Epithelial cell of prostate (primary cell): ENCODE data around the gene EML1.
A peak's percentile ranks its signal among the peaks of the same experiment; 100 is the strongest.

Source experiments
- DNase-seq: peaks from one replicate; pipeline ENCODE4 v3.0.0-alpha.2; 2011; ENCODE audit warnings: low read depth, low spot score
- H3K27ac ChIP-seq: fragments of 450-650 bp; 2 replicates; pipeline ENCODE4 v1.5.1; 2017; ENCODE audit warnings: mild to moderate bottlenecking

Gene EML1

DNA sequence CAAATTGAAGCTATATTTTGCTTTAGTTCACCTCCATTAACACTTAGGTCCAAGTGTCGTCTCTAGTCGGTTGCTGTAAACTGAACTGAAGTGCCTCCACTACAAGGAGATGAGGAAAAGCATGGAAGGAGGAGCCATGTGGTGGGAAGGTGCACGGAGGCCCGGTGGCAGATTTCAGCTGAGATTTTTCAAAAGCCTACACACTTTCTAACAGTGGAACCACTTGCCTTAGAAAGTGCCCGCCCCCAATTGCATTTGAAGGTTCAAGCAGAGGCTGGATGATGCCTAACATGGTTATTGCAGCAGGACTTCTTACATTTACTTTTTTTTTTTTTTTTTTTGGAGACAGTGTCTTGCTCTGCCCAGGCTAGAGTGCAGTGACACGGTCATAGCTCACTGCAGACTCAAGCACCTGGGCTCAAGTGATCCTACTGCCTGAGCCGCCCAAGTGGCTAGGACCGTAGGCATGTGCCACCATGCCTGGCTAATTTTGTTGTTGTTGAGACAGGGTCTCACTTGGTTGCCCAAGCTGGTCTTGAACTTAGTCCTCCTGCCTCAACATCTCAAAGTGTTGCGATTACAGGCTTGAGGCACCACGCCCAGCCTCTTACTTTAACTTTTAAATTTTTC lies 27.6 kb downstream of the EML1 start:
- no peak for DNase-seq

DNA sequence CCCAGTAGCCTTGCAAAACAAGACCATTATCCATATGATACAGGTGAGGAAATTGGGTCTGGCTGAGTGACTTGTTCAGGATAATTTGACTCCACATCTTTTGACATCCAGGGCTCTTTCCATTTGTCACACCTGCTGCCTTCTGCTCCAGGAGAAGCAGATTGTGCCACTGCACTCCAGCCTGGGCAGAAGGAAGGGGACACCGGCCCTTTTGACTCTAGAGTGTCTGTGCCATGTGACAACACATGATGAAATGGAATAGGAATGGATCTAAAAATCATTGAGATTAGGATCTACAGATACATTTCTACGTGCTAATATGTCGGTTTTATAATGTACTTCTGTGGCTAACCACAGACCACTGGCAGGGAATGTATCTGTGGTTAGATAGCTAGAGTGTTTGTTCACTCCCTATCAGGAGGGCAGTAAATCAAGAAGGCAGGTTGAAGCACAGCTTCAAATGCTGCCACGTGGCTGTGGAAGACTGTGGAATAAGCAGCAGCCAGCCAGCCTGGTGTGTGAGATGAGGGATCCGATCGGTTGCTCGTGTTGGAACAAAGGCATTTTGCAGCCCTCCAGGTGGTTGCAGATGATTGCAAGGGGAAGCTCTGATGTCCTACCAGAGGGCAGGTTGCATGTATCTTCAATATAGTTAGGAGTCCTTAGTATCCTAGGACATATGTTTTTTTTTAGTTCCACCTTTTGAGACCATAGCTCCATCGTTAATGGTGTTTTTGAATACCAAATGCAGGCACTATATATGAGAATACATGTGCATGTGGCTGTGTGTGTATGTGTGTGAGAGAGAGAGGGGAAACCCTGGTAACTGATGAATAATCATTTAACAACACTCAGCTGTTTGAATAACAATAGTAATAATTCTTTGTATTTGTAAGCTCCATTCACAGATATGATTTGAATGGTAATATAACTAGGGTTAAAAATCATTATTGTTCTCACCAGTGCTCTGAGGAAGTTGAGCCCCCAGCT lies 28.6 kb downstream of the EML1 start:
- H3K27ac ChIP-seq: no peak overlapping the region
- peak; percentile 63 for DNase-seq

More for the DNA sequence above, 27.6 kb downstream of the EML1 start:
- no peak overlapping the region for H3K27ac ChIP-seq

DNA sequence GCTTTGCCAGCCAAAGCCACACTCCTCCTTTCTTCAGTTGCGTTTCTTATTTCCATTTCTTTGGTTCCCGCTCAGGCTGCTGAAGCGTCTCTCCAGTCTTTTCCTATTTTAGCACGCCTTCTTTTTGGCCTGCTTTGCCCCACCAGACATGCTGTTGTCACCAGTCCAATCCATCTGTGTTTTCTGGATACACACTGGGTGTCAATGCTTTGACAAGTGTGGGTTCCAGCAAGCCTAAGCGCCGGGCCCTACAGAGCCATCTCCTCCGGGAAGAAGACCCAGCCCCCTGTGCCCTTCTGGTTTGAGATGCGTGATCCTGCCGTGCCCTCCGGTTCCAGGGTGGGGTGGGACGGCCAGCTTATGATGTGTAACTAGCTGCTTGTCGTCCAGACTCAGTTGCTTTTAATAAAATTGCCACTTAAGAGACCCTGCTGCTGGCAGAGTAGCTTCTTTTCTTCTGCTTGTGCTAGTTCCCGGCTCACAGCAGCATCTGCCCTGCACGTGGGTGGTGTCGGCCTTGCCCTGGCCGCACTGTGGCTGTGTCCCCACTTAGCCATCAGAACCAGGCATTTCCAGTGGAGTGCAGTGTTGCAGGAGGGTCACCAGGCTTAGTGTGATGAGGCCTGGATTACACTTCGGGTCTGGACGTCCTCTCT lies 29.7 kb downstream of the EML1 start:
- DNase-seq: no peak
- H3K27ac ChIP-seq: no peak overlapping the region

DNA sequence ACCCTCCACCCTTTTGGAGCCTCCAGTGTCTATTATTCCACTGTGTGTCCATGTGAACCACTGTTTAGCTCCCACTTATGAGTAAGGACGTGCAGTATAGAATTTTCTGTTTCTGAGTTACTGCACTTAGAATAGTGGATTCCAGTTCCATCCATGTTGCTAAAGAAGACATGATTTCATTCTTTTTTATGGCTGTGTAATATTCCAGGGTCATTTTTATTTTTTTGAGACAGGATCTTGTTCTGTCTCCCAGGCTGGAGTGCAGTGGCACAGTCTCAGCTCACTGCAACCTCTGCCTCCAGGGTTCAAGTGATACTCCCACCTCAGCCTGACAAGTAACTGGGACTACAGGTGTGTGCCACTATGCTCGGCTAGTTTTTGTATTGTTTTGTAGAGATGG lies 31.6 kb downstream of the EML1 start:
- no peak for DNase-seq
- H3K27ac ChIP-seq: no peak overlapping the region

DNA sequence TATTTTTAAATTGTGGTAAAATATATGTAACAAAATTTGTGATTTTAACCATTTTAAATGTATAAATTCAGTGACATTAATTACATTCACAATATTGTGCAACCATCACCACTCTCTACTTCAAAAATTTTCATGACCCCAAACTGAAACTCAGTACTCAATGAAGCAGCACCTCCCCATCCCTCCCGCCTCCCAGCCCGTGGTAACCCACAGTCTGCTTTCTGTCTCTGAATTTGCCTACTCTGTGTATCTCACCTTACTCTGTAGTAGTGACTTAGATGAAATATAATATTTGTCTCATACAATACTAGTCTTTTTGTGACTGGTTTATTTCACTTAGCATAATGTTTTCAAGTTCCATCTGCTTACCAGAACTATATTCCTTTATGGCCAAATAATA lies 36.2 kb downstream of the EML1 start:
- no peak for DNase-seq
- H3K27ac ChIP-seq: no peak overlapping the region

DNA sequence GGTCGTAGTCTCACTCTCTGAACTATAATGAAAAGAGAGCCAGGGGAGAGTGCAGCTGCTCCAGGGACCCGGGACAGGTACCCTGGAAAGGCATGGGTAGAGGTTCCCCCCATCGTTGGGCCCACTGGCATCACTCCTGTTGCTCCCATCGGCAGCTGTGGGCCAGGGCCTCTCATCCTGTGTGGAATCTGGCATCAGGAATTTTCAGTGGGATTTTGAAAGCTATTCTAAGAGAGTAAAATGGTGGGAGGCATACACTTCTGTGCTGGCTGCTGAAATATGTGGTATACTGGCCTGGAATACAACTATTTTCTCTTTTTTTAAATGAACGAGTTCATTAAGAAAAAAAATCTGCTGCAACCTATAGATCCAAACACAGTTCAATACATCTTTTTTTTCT lies 38.1 kb downstream of the EML1 start:
- no peak overlapping the region for H3K27ac ChIP-seq
- DNase-seq: no peak

DNA sequence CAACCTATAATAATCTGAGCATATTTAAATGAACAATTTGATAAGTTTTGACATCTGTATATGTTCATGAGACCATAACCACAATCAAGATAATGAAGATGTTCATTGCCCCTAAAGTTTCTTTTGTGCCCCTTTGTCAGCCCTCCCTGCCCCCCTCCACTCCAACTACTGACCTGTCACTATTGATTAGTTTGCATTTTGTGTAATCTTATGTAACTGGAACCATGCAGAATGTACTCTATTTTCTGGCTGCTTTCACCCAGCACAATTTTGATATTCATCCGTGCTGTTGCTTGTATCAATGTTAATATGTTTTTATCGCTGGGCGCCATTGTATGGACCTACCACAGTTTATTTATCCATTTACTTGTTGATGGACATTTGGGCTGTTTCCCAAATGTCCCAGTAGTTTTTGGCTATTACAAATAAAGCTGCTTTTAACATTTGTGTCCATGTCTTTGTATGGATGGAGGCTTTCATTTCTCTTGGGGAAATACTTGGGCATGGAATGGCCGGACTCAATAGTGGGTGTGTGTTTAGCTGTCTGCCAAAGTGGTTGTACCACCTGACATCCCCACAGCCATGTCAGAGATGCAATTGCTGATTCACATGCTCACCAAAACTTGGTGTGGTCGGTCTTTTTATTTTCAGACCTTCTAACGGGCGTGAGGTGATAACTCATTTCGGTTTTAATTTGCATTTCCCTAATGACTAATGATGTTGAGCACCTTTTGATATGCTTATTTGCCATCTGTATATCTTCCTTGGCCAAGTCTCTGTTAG lies 38.9 kb downstream of the EML1 start:
- no peak overlapping the region for H3K27ac ChIP-seq
- no peak for DNase-seq

DNA sequence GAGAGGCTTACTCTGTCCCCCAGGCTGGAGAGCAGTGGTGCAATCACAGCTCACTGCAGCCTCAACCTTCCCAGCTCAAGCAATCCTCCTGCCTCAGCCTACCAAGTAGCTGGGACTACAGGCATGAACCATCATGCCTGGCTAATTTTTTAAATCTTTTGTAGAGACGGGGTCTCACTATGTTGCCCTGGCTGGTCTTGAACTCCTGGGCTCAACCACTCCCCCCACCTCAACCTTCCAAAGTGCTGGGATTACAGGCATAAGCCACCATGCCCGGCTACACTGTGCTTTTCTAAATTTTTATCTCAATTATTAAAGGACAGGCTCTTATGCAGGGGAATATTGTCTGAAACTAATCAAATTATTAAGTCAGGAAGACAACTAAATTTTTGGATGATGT lies 44.6 kb downstream of the EML1 start:
- no peak overlapping the region for H3K27ac ChIP-seq
- no peak for DNase-seq

DNA sequence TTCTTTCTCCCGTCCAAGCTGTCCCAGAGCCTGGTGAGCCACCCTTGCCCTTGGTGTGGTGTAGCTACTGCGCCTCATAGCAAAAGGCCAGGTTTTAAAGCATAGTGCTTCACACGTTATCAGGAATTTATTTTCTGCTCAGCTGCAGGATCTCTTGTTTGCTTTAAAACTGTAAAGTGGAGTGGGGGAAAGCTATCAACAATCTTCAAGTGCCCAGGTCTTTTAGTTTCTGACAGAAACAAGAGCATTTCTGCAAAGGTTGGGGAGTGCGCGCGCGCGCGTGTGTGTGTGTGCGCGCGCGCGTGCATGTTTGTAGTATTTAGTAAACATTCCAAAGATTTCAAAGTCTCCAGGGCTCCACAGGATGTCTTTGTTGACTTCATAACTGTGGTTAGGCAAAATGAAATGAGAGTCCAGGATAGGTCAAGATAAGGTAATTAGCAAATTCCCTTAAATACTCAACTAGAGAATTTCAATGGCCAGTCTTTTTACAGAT lies 45.5 kb downstream of the EML1 start:
- no peak for DNase-seq
- H3K27ac ChIP-seq: no peak overlapping the region

DNA sequence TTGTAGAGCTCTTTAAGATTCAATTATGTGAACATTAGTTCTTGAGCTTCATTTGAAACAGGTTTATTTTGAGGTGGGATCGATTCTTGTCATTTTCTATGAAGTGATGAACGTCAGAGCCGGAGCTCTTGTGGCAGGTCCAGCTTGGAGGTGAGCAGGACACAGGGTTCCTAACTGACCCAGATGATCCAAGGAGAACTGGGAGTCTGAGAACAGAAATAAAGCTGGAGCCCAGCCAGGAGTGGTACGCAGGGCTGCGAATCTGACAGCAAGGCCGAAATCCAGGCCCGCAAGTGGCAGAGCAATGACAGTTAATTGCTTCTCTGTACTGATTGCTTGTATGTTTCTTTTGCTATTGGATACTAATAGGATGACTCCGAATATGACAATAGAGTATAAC lies 46.5 kb downstream of the EML1 start:
- DNase-seq: no peak
- H3K27ac ChIP-seq: no peak overlapping the region

DNA sequence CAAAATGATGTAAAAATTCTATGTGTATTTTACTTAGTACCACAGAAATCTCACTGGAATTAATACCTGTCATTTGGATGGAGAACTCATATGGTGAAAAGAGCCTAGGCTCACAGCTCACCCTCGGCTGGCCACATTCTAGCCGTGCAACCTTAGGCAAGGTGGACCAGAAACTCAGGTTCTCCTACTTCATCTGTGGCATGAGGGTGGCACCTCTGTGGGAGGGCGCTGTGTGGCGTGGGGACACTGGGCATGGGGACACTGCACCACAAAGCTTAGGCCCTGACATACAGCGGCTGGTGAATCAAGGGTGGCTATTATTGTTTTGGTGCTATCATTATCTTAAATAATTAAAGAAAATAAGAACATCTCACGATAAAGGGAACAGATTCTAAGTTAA lies 47.1 kb downstream of the EML1 start:
- no peak for DNase-seq
- H3K27ac ChIP-seq: no peak overlapping the region

DNA sequence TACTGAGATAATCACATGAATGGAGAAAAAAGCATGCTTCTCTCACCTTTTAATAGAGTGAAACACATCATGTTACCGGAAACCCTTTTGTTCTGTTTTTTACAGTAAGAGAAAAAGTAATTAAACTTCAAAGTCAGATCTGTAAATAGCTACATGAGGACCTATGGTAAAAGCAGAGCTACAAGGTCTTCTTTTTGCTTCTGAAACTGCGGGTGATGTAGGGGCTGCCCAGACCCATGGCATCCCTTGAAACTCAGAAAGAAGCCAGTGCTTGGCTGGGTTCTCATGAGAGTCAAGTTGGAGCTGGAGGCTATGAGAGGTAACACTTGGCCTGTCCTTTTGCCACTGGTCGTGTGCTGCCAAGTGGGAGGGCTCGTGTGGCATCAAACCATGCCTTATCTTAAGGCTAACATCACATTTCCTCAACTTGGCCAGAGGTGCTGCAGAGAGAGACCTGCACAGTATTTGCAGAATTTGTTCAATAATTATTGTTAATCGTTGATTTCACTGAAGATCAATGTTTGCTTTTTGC lies 47.6 kb downstream of the EML1 start:
- H3K27ac ChIP-seq: no peak overlapping the region
- DNase-seq: no peak

DNA sequence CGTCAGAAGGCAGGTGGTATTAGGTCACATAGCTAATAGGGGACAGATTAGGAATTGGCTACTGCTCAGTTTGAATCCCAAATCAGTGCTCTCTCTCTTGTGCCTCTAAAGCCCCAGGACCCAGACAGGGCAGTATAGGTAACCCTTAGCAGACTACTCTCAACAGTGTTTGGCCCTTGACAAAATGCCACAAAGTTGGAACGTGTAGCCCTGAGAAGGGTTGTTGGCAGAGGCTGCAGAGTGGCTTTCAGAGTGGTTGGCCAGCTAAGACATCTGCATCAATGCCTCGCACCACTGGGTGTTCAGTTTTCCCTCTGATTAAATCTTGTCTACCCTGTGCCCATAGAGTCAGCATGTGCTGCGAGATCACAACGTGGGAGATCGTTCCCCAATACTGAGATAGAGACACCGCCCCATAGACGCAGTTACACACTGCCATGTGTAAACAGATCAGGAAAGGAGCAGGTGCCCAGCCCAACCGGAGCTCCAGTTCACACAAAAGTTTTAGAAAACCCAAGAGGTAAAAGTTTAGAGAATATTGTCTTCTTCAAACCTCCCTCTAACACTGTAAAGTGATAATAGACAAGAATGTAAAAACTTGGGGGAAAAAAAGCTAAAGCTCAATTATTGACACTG lies 48.3 kb downstream of the EML1 start:
- no peak overlapping the region for H3K27ac ChIP-seq
- DNase-seq: no peak

DNA sequence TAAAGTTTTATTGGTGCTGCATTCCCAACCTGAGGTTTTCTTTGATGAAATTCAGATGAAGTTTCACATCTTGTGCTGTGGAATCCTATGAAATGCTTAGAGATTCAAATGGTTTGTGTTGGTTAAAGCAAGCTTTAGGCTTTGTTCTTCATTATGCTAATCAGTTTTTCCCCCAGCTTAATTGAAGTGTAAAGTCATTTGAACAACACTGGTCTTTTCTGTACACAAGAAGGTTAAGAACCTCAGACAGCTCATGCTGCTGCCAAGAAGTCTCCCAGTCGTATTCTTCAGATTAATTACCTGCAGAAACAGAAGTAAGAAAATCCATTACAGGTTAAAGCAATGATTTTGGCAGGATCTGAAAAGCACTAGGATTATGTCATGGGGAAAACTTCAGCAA lies 48.9 kb downstream of the EML1 start:
- no peak overlapping the region for H3K27ac ChIP-seq
- no peak for DNase-seq

DNA sequence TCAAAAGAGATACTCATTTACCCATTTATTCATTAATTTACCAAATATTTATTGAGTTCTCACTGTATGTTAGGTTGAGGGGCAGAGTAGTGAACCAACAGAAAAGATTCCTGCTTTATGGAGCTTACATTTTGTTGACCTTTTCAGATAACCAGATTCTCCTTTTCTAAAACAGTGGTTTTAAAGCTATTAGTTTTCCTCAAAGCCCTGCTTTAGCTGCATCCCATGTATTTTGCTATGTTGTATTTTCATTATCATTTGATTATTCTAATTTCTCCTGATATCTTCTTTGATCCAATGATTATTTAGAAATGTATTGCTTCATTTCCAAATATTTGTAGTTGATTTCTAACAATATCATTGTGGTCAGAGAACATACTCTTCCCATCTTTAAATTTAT lies 53.6 kb downstream of the EML1 start:
- no peak overlapping the region for H3K27ac ChIP-seq
- DNase-seq: no peak

DNA sequence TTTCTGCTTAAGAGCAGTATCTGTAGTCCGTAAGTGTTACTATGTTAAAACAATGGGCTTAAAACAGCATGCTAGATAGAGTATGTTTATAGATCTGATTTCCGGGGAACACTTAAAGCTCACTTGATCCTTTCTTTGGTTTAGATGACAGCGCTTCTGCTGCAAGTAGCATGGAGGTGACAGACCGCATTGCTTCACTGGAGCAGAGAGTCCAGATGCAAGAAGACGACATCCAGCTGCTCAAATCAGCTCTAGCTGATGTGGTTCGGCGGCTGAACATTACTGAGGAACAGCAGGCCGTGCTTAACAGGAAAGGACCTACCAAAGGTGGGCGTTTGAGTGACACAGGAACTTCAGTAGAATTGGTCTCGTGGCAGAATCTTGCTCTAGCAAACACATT lies 57.5 kb downstream of the EML1 start:
- no peak for DNase-seq

DNA sequence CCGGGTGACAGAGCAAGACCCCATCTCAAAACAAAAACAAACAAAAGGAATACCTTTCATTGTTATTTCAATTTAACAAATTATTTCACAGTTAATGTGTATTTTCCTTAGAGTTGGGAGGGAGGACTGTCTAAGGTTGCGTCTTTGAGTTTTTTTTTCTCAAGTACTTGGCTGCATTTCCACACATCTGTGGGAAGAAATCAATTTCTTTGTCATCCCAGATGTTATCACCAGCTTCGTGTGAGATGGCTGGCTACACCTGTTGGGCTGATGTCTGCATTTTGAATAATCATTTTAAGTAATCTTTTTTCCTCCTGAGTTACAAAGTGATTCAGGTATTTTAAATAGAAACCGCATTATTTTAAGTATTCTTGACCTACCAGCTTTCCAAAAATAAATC lies 59.4 kb downstream of the EML1 start:
- H3K27ac ChIP-seq: no peak overlapping the region
- DNase-seq: no peak

More for the DNA sequence above, 57.5 kb downstream of the EML1 start:
- H3K27ac ChIP-seq: no peak overlapping the region

DNA sequence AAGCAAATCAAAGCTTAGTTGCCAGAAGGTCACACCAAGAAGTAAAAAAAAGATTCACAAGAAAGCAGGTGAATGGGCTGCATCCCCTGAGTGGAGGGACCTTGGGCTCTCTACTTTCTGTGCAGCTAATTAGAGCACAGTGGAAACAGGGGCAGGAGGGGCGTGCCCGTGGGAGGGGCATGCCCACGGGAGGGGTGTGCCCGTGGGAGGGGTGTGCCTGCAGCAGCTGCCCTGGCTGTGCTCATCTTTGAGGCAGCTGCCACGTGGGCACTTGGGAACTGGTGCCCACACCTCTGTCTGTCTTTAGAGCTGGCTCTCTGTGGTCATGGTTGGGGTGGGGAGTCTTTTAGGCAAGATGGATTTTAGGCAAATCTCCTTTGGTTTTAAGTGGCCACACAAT lies 60.0 kb downstream of the EML1 start:
- H3K27ac ChIP-seq: no peak overlapping the region
- no peak for DNase-seq

DNA sequence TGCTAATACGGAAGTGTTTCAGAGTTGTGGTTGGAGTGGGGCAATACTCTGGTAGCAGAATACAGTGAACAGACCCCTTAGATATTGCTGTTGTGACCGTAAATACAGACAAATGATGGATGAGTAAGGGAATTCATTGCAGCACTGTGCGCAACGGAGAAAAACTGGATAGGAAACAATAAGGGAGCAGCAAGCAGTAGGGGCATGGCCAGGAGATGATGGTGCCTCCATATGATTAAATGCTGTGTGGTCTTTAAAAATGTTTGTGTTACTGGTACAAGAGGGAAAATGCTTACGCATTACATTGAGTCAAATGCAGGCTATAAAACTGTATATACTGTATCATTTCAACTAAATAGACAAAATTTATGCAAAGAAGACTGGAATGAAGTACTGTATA lies 61.6 kb downstream of the EML1 start:
- DNase-seq: no peak
- no peak overlapping the region for H3K27ac ChIP-seq

DNA sequence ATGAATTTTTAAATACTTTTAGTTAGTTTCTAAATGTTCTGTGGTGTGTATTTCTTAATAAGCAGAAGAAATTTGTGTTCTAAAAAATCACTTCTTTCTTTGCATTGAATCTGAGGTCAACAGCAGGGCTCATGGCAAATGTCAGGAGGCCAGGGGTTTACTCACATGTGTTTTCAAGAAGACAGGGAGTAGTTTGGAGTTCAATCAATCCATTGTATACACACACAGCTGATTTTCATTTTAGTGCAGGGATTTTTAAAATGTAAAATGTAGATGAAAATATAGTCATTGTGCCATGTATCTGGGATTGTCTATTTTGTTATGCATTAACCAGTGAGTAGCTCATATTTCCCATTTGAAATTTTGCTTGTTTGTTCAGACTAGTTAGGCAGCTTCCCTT lies 62.1 kb downstream of the EML1 start:
- DNase-seq: no peak
- H3K27ac ChIP-seq: no peak overlapping the region
